ENCODE data around the gene MMP12.

GRCh38 chr11:102830001-102830727 lies 44.6 kb downstream of the MMP12 start:
- TF ChIP-seq, protein P1, sequence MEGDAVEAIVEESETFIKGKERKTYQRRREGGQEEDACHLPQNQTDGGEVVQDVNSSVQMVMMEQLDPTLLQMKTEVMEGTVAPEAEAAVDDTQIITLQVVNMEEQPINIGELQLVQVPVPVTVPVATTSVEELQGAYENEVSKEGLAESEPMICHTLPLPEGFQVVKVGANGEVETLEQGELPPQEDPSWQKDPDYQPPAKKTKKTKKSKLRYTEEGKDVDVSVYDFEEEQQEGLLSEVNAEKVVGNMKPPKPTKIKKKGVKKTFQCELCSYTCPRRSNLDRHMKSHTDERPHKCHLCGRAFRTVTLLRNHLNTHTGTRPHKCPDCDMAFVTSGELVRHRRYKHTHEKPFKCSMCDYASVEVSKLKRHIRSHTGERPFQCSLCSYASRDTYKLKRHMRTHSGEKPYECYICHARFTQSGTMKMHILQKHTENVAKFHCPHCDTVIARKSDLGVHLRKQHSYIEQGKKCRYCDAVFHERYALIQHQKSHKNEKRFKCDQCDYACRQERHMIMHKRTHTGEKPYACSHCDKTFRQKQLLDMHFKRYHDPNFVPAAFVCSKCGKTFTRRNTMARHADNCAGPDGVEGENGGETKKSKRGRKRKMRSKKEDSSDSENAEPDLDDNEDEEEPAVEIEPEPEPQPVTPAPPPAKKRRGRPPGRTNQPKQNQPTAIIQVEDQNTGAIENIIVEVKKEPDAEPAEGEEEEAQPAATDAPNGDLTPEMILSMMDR (IDR thresholded peaks at IDR 0.05): no peak
- TF ChIP-seq POLR2A (IDR thresholded peaks at IDR 0.05): no peak

Data from stomach (tissue), 4 donors.